ENCODE measurements around the gene OPRPN. TPM values are rescaled to one million over a fixed set of nuclear protein-coding genes. Genes with fewer than 3 reads are reported as not detected.

The OPRPN gene
- total RNA-seq, result not detected in 2 replicates

GRCh38 chr4:70397580-70397979 lies at the start of gene OPRPN:
OPRPN (plus strand) TSS chr4:70397940; CDS start chr4:70399286, 1,346 bp downstream.
- no peak for DNase-seq (ENCODE audit: extremely low read depth, low read depth, low spot score)

GRCh38 chr4:70356185-70356584 lies 41.6 kb upstream of the OPRPN start:
- no peak for DNase-seq (ENCODE audit: extremely low read depth, low read depth, low spot score)

GRCh38 chr4:70359115-70359661 lies 38.6 kb upstream of the OPRPN start:
- DNase-seq (ENCODE audit: extremely low read depth, low read depth, low spot score), result no peak

- no peak for DNase-seq (ENCODE audit: extremely low read depth, low read depth, low spot score)
Measured at GRCh38 chr4:70360460-70360859, 37.3 kb upstream of the OPRPN start, which contains the start of gene SMR3A. SMR3A (plus strand) TSS chr4:70360760; CDS start chr4:70362116, 1,356 bp downstream.

- no peak for DNase-seq (ENCODE audit: extremely low read depth, low read depth, low spot score)
Measured at GRCh38 chr4:70364002-70364401, 33.7 kb upstream of the OPRPN start.

GRCh38 chr4:70365479-70365878 lies 32.3 kb upstream of the OPRPN start:
- DNase-seq (ENCODE audit: extremely low read depth, low read depth, low spot score), result no peak

- no peak for DNase-seq (ENCODE audit: extremely low read depth, low read depth, low spot score)
Measured at GRCh38 chr4:70367813-70368212, 29.9 kb upstream of the OPRPN start.

GRCh38 chr4:70371987-70372386 lies 25.8 kb upstream of the OPRPN start:
- DNase-seq (ENCODE audit: extremely low read depth, low read depth, low spot score), result no peak

- no peak for DNase-seq (ENCODE audit: extremely low read depth, low read depth, low spot score)
Measured at GRCh38 chr4:70372760-70373159, 25.0 kb upstream of the OPRPN start.

- DNase-seq (ENCODE audit: extremely low read depth, low read depth, low spot score), result no peak
Measured at GRCh38 chr4:70380578-70380977, 17.2 kb upstream of the OPRPN start.

GRCh38 chr4:70382691-70383181 lies 15.0 kb upstream of the OPRPN start, which contains the start of gene SMR3B:
SMR3B (plus strand) TSS chr4:70383131; CDS start chr4:70384511, 1,380 bp downstream.
- DNase-seq (ENCODE audit: extremely low read depth, low read depth, low spot score), result no peak

GRCh38 chr4:70392057-70392776 lies 5.5 kb upstream of the OPRPN start:
- DNase-seq (ENCODE audit: extremely low read depth, low read depth, low spot score), result no peak

- no peak for DNase-seq (ENCODE audit: extremely low read depth, low read depth, low spot score)
Measured at GRCh38 chr4:70399319-70399718, 1.6 kb downstream of the OPRPN start.

- DNase-seq (ENCODE audit: extremely low read depth, low read depth, low spot score), result no peak
Measured at GRCh38 chr4:70402762-70403161, 5.0 kb downstream of the OPRPN start.

- no peak for DNase-seq (ENCODE audit: extremely low read depth, low read depth, low spot score)
Measured at GRCh38 chr4:70405765-70406164, 8.0 kb downstream of the OPRPN start.

- DNase-seq (ENCODE audit: extremely low read depth, low read depth, low spot score), result no peak
Measured at GRCh38 chr4:70425306-70425705, 27.6 kb downstream of the OPRPN start.

- no peak for DNase-seq (ENCODE audit: extremely low read depth, low read depth, low spot score)
Measured at GRCh38 chr4:70426789-70427188, 29.0 kb downstream of the OPRPN start.

- DNase-seq (ENCODE audit: extremely low read depth, low read depth, low spot score), result no peak
Measured at GRCh38 chr4:70437197-70437596, 39.5 kb downstream of the OPRPN start.

GRCh38 chr4:70442474-70442873 lies 44.7 kb downstream of the OPRPN start:
- DNase-seq (ENCODE audit: extremely low read depth, low read depth, low spot score), result no peak

GRCh38 chr4:70443329-70443728 lies 45.6 kb downstream of the OPRPN start:
- DNase-seq (ENCODE audit: extremely low read depth, low read depth, low spot score), result no peak

- DNase-seq (ENCODE audit: extremely low read depth, low read depth, low spot score), result no peak
Measured at GRCh38 chr4:70449220-70449619, 51.5 kb downstream of the OPRPN start.

GRCh38 chr4:70452946-70453345 lies 55.2 kb downstream of the OPRPN start:
- no peak for DNase-seq (ENCODE audit: extremely low read depth, low read depth, low spot score)

Measured in glomerular endothelial cell (primary cell).